Stimulated activated CD8-positive, alpha-beta memory T cell treated with anti-CD3 and anti-CD28 coated beads, Interleukin-15, amount 100 ng/mL, for 24 hours (primary cell): ENCODE results near the gene ZNF490.
"Not testable (repeated sequence)": the region's sequence is repeated elsewhere in the genome, so short reads cannot be mapped to it uniquely, and the experiment has no call there.

Experiments used
- DNase-seq: peaks from one replicate; pipeline ENCODE4 v3.0.0-alpha.2; 2020; ENCODE audit warnings: low read depth

Gene ZNF490

DNA sequence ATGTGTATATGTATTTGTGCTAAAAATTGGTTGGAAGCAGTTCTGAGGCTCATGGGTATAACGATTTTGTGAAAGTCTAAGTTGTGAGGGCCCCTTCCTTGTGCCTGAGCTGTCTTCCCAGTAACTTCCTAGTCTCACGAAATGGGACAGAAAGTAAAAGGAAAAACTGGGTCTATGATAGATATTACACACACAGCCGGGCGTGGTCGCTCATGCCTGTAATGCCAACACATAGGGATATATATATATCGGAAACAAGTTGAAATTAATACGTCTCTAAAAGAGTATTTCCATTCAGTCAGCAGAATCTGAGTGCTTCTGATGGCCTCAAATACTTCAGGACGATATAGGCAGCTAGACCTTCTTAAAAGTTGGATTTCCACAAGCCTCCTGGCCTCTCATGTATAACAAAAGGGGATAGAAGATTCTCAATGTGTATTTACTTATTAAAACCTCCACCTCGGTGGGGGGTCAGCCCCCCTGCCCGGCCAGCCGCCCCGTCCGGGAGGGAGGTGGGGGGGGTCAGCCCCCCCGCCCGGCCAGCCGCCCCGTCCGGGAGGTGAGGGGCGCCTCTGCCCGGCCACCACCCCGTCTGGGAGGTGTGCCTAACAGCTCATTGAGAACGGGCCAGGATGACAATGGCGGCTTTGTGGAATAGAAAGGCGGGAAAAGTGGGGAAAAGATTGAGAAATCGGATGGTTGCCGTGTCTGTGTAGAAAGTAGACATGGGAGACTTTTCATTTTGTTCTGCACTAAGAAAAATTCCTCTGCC, 10.8 kb upstream of the ZNF490 start:
- DNase-seq: not testable (repeated sequence)

GRCh38 chr19:12617646-12618045, 7.0 kb upstream of the ZNF490 start:
- no peak for DNase-seq

DNA sequence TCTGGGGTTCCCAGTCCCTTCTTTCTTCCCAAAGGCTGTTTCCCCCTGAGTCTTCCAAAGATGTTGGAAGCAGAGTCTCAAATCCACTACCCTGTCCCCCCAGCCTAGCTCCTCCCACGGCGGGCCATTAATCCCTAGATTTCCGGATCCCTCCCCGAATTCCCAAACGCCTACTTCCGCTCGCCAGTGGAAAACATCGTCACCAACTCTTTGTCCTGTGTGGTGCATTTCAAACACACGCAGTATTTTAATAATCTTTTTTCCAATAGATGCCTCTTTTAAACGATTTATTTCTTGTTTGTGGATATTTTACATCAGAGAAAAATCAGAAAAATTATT, 717 bp upstream of the ZNF490 start:
- DNase-seq: no peak

GRCh38 chr19:12607631-12608030, 3.0 kb downstream of the ZNF490 start:
- DNase-seq: no peak

DNA sequence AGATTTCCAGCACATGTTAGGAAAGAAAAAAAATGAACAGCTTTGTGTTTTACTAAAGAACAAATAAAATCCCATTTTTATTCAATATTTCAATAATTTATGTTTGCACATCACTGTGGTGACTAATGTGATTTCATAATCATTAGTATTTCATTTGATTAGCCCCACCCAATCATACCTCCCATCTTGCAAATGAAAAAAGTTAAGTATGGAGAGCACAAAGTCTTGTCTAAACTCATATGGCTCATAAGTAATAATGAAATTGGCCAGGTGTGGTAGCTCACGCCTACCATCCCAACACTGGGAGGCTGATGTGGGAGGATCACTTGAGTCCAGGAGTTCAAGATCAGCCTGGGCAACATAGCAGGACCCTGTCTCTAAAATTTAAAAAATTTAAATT, 3.8 kb downstream of the ZNF490 start:
- DNase-seq: no peak

GRCh38 chr19:12603714-12604113, 6.9 kb downstream of the ZNF490 start:
- DNase-seq: no peak

GRCh38 chr19:12597594-12597993, 13.0 kb downstream of the ZNF490 start:
- DNase-seq: no peak

- no peak for DNase-seq
Measured at GRCh38 chr19:12596927-12597548, 13.6 kb downstream of the ZNF490 start.

DNA sequence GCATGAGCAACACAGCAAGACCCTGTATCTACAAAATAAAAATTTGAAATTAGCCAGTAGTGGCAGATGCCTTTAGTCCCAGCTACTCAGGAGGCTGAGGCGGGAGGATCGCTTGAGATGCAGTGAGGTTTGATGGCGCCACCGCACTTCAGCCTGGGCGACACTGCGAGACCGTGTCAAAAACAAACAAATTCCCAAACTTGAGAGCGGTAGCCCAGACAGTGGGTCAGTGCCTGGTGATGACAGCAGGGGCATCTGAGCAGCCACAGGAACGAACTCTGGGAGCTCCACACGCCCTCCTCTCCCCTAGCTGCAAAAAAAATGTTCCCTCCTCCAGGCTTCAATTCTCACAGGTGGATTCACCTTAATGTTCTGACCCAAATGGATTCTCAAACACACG, 14.1 kb downstream of the ZNF490 start:
- DNase-seq: no peak

- no peak for DNase-seq
Measured at GRCh38 chr19:12581100-12581499, 29.5 kb downstream of the ZNF490 start.

GRCh38 chr19:12580180-12580694, 30.4 kb downstream of the ZNF490 start:
- no peak for DNase-seq

DNA sequence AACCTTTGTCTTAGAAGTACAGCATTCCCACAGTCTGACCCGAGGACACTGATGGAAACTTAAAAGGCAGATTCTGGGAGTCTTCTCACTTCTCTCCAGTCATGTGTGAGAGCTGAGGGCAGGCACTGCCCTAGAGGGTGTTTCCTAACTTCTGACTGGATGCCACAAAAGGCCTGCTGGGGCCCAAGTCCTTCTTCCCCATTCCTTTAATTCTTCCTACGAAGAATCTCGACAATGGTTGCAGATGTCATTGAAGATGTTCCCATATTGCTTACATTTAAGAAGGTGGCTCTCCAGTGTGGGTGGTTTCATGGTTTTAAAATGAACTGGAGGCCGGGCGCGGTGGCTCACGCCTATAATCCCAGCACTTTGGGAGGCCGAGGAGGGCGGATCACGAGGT, 32.0 kb downstream of the ZNF490 start:
- DNase-seq: no peak

DNA sequence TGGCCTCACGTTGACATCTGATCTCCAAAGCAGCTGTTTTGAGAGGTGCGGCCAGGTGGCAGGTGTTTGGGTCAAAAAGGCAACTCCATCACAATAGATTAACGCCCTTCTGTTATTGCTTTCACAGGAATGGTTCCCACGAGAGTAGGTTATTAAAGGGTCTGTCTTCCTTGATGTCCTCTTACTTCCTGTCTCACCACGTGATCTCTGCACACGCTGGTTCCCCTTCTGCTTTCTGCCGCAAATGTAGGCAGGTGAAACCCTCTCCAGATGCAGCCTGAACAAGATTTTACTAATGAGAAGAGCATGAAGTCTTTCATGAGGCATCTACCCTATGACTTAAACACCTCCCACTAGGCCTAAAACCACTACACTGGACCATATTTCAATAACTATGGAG, 36.6 kb downstream of the ZNF490 start:
- no peak for DNase-seq

DNA sequence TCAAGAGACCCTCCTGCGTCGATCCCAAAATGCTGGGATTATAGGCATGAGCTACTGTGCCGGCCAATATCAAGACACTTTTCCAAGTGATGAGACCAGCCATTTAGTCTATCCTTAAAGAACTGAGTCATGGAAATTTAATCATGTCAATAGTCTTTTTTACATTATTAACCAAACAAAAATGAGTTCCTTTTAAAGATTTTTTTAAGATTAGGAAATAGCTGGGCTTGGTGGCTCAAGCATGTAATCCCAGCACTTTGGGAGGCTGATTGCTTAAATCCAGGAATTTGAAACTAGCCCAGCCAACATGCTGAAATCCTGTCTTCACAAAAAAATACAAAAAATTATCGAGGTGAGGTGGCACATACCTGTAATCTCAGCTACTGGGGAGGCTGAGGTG, 42.7 kb downstream of the ZNF490 start:
- no peak for DNase-seq

DNA sequence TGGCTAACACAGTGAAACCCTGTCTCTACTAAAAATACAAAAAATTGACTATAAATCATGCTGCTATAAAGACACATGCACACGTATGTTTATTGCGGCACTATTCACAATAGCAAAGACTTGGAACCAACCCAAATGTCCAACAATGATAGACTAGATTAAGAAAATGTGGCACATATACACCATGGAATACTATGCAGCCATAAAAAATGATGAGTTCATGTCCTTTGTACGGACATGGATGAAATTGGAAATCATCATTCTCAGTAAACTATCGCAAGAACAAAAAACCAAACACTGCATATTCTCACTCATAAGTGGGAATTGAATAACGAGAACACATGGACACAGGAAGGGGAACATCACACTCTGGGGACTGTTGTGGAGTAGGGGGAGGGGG, 44.2 kb downstream of the ZNF490 start:
- not testable (repeated sequence) for DNase-seq

- peak; percentile 95 for DNase-seq
Measured at GRCh38 chr19:12564016-12564664, 46.5 kb downstream of the ZNF490 start.

- no peak for DNase-seq
Measured at GRCh38 chr19:12555456-12555930, 55.1 kb downstream of the ZNF490 start.

DNA sequence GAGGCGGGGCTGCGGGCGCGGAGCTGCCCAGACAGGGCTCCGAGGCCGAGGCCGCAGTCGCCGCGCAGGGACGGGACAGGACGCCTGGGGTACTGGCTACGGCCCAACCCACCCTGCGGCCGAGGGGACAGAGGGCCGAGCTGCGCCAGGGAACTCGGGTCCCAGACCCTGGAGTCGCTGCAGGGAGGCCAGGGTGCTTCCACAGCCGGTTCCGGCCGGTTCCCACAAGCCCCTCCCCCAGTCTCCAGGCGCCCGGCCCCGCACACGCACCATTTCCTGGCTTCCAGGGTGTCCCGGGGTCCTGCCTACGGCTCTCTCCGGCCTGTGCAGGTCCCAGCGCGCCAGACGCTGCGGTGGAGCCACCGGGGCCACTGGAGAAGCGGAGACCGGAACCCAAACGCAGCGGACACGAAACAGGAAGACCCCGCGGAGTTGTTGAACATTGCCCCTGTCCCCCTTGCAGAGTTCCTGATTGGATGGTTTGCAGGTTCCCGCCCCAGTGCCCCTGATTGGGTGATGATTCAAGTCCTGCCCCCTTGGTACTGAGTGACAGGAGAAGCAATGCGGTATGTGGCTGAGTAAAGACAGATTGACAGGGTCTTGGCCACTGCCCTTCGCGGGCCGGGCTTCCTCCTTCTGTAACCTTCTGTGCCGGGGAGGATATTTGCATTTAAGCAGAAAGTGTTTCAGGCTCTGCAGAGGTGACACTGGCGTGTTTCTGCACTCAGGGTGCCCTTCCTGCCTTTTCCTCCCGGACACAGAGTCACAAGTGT, 59.4 kb downstream of the ZNF490 start, which contains the start of gene ZNF564:
TSS of gene ZNF564 (minus strand) at position 423 of the 773 bp plus-strand sequence. CDS start at position 273, 150 bp downstream.
- peak; percentile 56 for DNase-seq

DNA sequence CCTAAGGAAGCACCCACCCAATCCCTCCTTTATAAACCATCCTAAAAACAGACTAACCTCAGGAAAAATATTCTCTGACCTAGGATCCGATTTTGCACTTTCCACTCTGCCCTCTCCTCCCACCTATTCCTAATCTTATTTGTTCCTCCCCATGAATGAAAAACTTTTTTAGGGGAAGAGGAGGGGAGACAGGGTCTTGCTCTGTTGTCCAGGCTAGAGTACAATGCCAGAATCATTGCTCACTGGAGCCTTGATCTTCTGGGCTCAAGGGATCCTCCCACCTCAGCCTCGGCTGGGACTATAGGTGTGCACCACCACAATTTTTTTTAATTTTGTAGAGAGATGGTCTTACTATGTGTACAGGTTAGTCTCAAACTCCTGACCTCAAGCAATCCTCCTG, 63.7 kb downstream of the ZNF490 start:
- DNase-seq: no peak

- DNase-seq: no peak
Measured at GRCh38 chr19:12546068-12546467, 64.5 kb downstream of the ZNF490 start.

- no peak for DNase-seq
Measured at GRCh38 chr19:12545267-12545666, 65.3 kb downstream of the ZNF490 start.

GRCh38 chr19:12544401-12544876, 66.2 kb downstream of the ZNF490 start:
- no peak for DNase-seq
